Suprapubic skin (tissue), 4 donors: ENCODE data around the gene FKBP8. TPM values are rescaled to one million over a fixed set of nuclear protein-coding genes. Genes with fewer than 3 reads are reported as not detected.
A peak's percentile ranks its signal among the peaks of the same experiment; 100 is the strongest.

Source experiments
- DNase-seq, 2 donors: peaks; one replicate each; pipeline ENCODE4 v3.0.0-alpha.2; 2019; ENCODE audit warnings: low spot score in 2 of 2
- H3K27ac ChIP-seq: fragments of 200-600 bp; sonication (generic); one replicate; pipeline ENCODE4 v1.5.1; 2019
- H3K27me3 ChIP-seq: fragments of 200-600 bp; sonication (generic); one replicate; pipeline ENCODE4 v1.5.1; 2019
- H3K36me3 ChIP-seq: fragments of 200-600 bp; sonication (generic); one replicate; pipeline ENCODE4 v1.5.1; 2019
- H3K4me1 ChIP-seq: fragments of 200-600 bp; sonication (generic); one replicate; pipeline ENCODE4 v1.5.1; 2019
- H3K4me3 ChIP-seq: fragments of 200-600 bp; sonication (generic); one replicate; pipeline ENCODE4 v1.5.1; 2019; ENCODE audit warnings: mild to moderate bottlenecking
- H3K9me3 ChIP-seq: fragments of 200-600 bp; sonication (generic); one replicate; pipeline ENCODE4 v1.5.1; 2019
- CTCF ChIP-seq, 2 donors: fragments of 200-600 bp in 1 of 2; fragments of 450-650 bp in 1 of 2; sonication (generic) in 1 of 2; IDR thresholded peaks; one replicate each; pipeline ENCODE4 v1.5.1; 2016 to 2019; ENCODE audit warnings: antibody characterized with exemption in 2 of 2, mild to moderate bottlenecking in 1 of 2, moderate library complexity in 1 of 2
- EP300 ChIP-seq: sonication (generic); formaldehyde crosslinking; IDR thresholded peaks from one replicate; pipeline ENCODE4 v1.6.1; 2017; ENCODE audit warnings: antibody characterized with exemption
- POLR2A ChIP-seq, 2 donors: fragments of 450-650 bp; IDR thresholded peaks; one replicate each; pipeline ENCODE4 v1.6.1; 2017; ENCODE audit warnings: antibody characterized with exemption in 2 of 2, mild to moderate bottlenecking in 2 of 2, moderate library complexity in 2 of 2
- POLR2AphosphoS5 ChIP-seq, 3 donors: sonication (generic); formaldehyde crosslinking; IDR thresholded peaks; one replicate each; pipeline ENCODE4 v1.6.1; 2017; ENCODE audit warnings: antibody characterized with exemption in 3 of 3
- WGBS: methylation state at CpG from one replicate; pipeline ENCODE4 v1.1.5; 2018; 5-methylcytosine and 5-hydroxymethylcytosine counted together
- total RNA-seq, 4 donors: library from RNA; depleted of rRNA; stranded (reverse); fragments of >200 nt; gene quantifications; one replicate each; pipeline ENCODE4 v1.1.0, GENCODE V29; 2016

The FKBP8 gene
- total RNA-seq, 4 donors from 2014 or later = 194 to 217 (median 203) TPM

GRCh38 chr19:18588611-18589379 lies 45.4 kb upstream of the FKBP8 start, which contains the start of gene REX1BD:
Gene REX1BD, plus strand, starts transcription at chr19:18588798. Its CDS starts 4 bp downstream, at chr19:18588802.
- Histone ChIP-seq H3K4me3 (peak within 1 kb of the TSS; percentile 87), H3K9me3 (no peaks in the 10 kb centered on the region), H3K27ac (peak within 1 kb of the TSS; percentile 80), H3K4me1 (peaks cover 41% of the 10 kb centered on the region), H3K27me3 (no peaks in the 10 kb centered on the region), H3K36me3 (peaks cover 11% of the 10 kb centered on the region)
- WGBS = 0% methylated on average over 19 of the region's 72 CpGs
- peak; percentile 92 to 94 for DNase-seq
- no peak for TF ChIP-seq POLR2A (IDR thresholded peaks at IDR 0.05)
- TF ChIP-seq CTCF (IDR thresholded peaks at IDR 0.05) = peak; percentile 49 to 79
- TF ChIP-seq POLR2AphosphoS5 (IDR thresholded peaks at IDR 0.05) = peak in 2 of 3 donors; percentile 16 to 62

- no peak for DNase-seq
- no peak for TF ChIP-seq POLR2AphosphoS5 (IDR thresholded peaks at IDR 0.05)
- no peak for TF ChIP-seq POLR2A (IDR thresholded peaks at IDR 0.05)
- no peak for TF ChIP-seq CTCF (IDR thresholded peaks at IDR 0.05)
- no peak for TF ChIP-seq EP300
- H3K27me3 ChIP-seq = no peaks in the 10 kb centered on the region
- H3K9me3 ChIP-seq = no peaks in the 10 kb centered on the region
- 26% methylated on average over 14 of the region's 16 CpGs for WGBS
- H3K27ac ChIP-seq = peak overlapping the region; percentile 80
- H3K36me3 ChIP-seq = peaks cover 11% of the 10 kb centered on the region
- H3K4me1 ChIP-seq = peaks cover 35% of the 10 kb centered on the region
- peak overlapping the region; percentile 87 for H3K4me3 ChIP-seq
Measured at GRCh38 chr19:18587962-18588610, 44.7 kb upstream of the FKBP8 start.

- Histone ChIP-seq H3K36me3 (peaks cover 11% of the 10 kb centered on the region), H3K27ac (peak overlapping the region; percentile 80)
Measured at GRCh38 chr19:18587561-18587960, 44.2 kb upstream of the FKBP8 start.

GRCh38 chr19:18586306-18586705 lies 42.9 kb upstream of the FKBP8 start:
- no peak for DNase-seq
- H3K27ac ChIP-seq = no peak overlapping the region
- no peaks in the 10 kb centered on the region for H3K9me3 ChIP-seq
- peaks cover 8% of the 10 kb centered on the region for H3K36me3 ChIP-seq
- H3K27me3 ChIP-seq = no peaks in the 10 kb centered on the region
- no peak overlapping the region for H3K4me3 ChIP-seq
- 39% methylated on average over 2 of the region's 2 CpGs for WGBS
- TF ChIP-seq EP300 (no peak), CTCF (IDR thresholded peaks at IDR 0.05) (no peak), POLR2A (IDR thresholded peaks at IDR 0.05) (no peak), POLR2AphosphoS5 (IDR thresholded peaks at IDR 0.05) (no peak)
- H3K4me1 ChIP-seq = peaks cover 30% of the 10 kb centered on the region

More at GRCh38 chr19:18587561-18587960, 44.2 kb upstream of the FKBP8 start:
- 91% methylated on average over 12 of the region's 12 CpGs for WGBS
- no peak for DNase-seq
- Histone ChIP-seq H3K9me3 (no peaks in the 10 kb centered on the region), H3K4me1 (peaks cover 35% of the 10 kb centered on the region), H3K4me3 (no peak overlapping the region), H3K27me3 (no peaks in the 10 kb centered on the region)
- TF ChIP-seq EP300 = no peak

- DNase-seq = no peak
- Histone ChIP-seq H3K9me3 (no peaks in the 10 kb centered on the region), H3K4me3 (no peak overlapping the region), H3K27me3 (no peaks in the 10 kb centered on the region), H3K4me1 (no peaks in the 10 kb centered on the region), H3K36me3 (peaks cover 23% of the 10 kb centered on the region), H3K27ac (no peak overlapping the region)
- 73% methylated on average over 7 of the region's 7 CpGs for WGBS
- TF ChIP-seq CTCF (IDR thresholded peaks at IDR 0.05) = no peak
- TF ChIP-seq POLR2A (IDR thresholded peaks at IDR 0.05) = no peak
- no peak for TF ChIP-seq POLR2AphosphoS5 (IDR thresholded peaks at IDR 0.05)
- TF ChIP-seq EP300 = no peak
Measured at GRCh38 chr19:18580311-18580710, 36.9 kb upstream of the FKBP8 start.
